GM23338 (cell line): ENCODE data around the gene RAPGEF5. TPM values are rescaled to one million over a fixed set of nuclear protein-coding genes. Genes with fewer than 3 reads are reported as not detected.

Experiments used
- ATAC-seq: fragments of 200-7000 bp; cut with Tn5 transposase; 3 replicates; pipeline ENCODE4 v1.9.1; 2020
- DNase-seq: peaks from one replicate; pipeline ENCODE4 v3.0.0-alpha.2; 2015; ENCODE audit warnings: low spot score
- H2AFZ ChIP-seq: fragments of 200-600 bp; sonication (generic); 2 replicates; pipeline ENCODE4 v1.8.0; 2016; ENCODE audit warnings: antibody characterized with exemption, mild to moderate bottlenecking, moderate library complexity
- H3F3A ChIP-seq: fragments of 200-600 bp; sonication (generic); replicated peaks from 2 replicates; pipeline ENCODE4 v1.8.0; 2017; ENCODE audit warnings: antibody characterized with exemption, mixed run types, low read depth
- H3K27ac ChIP-seq: fragments of 200-600 bp; sonication (generic); 2 replicates; pipeline ENCODE4 v1.6.1; 2016; ENCODE audit warnings: low read depth
- H3K27me3 ChIP-seq: fragments of 200-600 bp; sonication (generic); 2 replicates; pipeline ENCODE4 v1.8.0; 2016; ENCODE audit warnings: mild to moderate bottlenecking, mixed run types, moderate library complexity; ENCODE audit not compliant: insufficient read depth
- H3K36me3 ChIP-seq: fragments of 200-600 bp; sonication (generic); 2 replicates; pipeline ENCODE4 v1.8.0; 2016; ENCODE audit warnings: mild to moderate bottlenecking; ENCODE audit not compliant: insufficient read depth
- H3K4me1 ChIP-seq: fragments of 200-600 bp; sonication (generic); 2 replicates; pipeline ENCODE4 v1.8.0; 2016; ENCODE audit warnings: mild to moderate bottlenecking, moderate library complexity; ENCODE audit not compliant: insufficient read depth
- H3K4me2 ChIP-seq: fragments of 200-600 bp; sonication (generic); 2 replicates; pipeline ENCODE4 v1.7.1; 2017; ENCODE audit warnings: mixed run types
- H3K4me3 ChIP-seq: fragments of 200-600 bp; sonication (generic); 2 replicates; pipeline ENCODE4 v1.6.1; 2016; ENCODE audit warnings: mixed run types
- H3K79me2 ChIP-seq: fragments of 200-600 bp; sonication (generic); replicated peaks from 2 replicates; pipeline ENCODE4 v1.8.0; 2017; ENCODE audit warnings: mild to moderate bottlenecking; ENCODE audit not compliant: insufficient read depth
- H3K9me2 ChIP-seq: fragments of 200-600 bp; sonication (generic); 2 replicates; pipeline ENCODE4 v1.8.0; 2017; ENCODE audit not compliant: insufficient read depth
- H4K20me1 ChIP-seq: fragments of 200-600 bp; sonication (generic); replicated peaks from 2 replicates; pipeline ENCODE4 v1.8.0; 2017; ENCODE audit warnings: mild to moderate bottlenecking; ENCODE audit not compliant: insufficient read depth
- H3K27ac Mint-ChIP-seq: 2 replicates; pipeline ENCODE4 v1.8.0; 2020; ENCODE audit warnings: inconsistent platforms, mild to moderate bottlenecking, moderate library complexity, mixed read lengths
- H3K27me3 Mint-ChIP-seq: 3 replicates; pipeline ENCODE4 v1.8.0; 2022; ENCODE audit warnings: low read depth, mild to moderate bottlenecking, moderate library complexity, mixed read lengths, inconsistent platforms; ENCODE audit not compliant: insufficient read depth, poor library complexity
- H3K36me3 Mint-ChIP-seq: 3 replicates; pipeline ENCODE4 v1.8.0; 2021; ENCODE audit warnings: low read depth, mild to moderate bottlenecking, inconsistent platforms, moderate library complexity, mixed read lengths
- H3K4me1 Mint-ChIP-seq: 3 replicates; pipeline ENCODE4 v1.8.0; 2020; ENCODE audit warnings: mild to moderate bottlenecking, inconsistent platforms, mixed read lengths
- H3K4me3 Mint-ChIP-seq: 3 replicates; pipeline ENCODE4 v1.8.0; 2021; ENCODE audit warnings: moderate library complexity, mild to moderate bottlenecking, inconsistent platforms, mixed read lengths
- H3K9me3 Mint-ChIP-seq: 3 replicates; pipeline ENCODE4 v1.8.0; 2020; ENCODE audit warnings: moderate library complexity, mild to moderate bottlenecking, inconsistent platforms, mixed read lengths
- CREB1 ChIP-seq: fragments of 250-450 bp; sonication (Bioruptor Pico); IDR thresholded peaks from 2 replicates; pipeline ENCODE4 v1.5.0; 2020; ENCODE audit warnings: low read depth, mild to moderate bottlenecking, moderate library complexity
- EZH2 ChIP-seq: fragments of 200-600 bp; sonication (generic); IDR thresholded peaks from one replicate; pipeline ENCODE4 v1.8.0; 2017; ENCODE audit warnings: antibody characterized with exemption, mild to moderate bottlenecking, low read depth; ENCODE audit not compliant: unreplicated experiment
- EZH2phosphoT487 ChIP-seq: fragments of 200-600 bp; sonication (generic); IDR thresholded peaks from one replicate; pipeline ENCODE4 v1.8.1; 2018; ENCODE audit warnings: antibody characterized with exemption; ENCODE audit not compliant: unreplicated experiment
- JUNB ChIP-seq: IDR thresholded peaks from one replicate; pipeline ENCODE4 v1.6.1; 2016; ENCODE audit warnings: antibody characterized with exemption; ENCODE audit not compliant: unreplicated experiment
- NANOG ChIP-seq: IDR thresholded peaks from 2 replicates; pipeline ENCODE4 v1.6.1; 2016; ENCODE audit warnings: antibody characterized with exemption, borderline replicate concordance
- POLR2AphosphoS5 ChIP-seq: IDR thresholded peaks from 2 replicates; pipeline ENCODE4 v1.6.1; 2016; ENCODE audit warnings: antibody characterized with exemption, low read depth
- STAT1 ChIP-seq: IDR thresholded peaks from one replicate; pipeline ENCODE4 v1.6.1; 2016; ENCODE audit warnings: antibody characterized with exemption; ENCODE audit not compliant: unreplicated experiment
- ZNF114 ChIP-seq: fragments of 250-450 bp; sonication (Bioruptor Pico); IDR thresholded peaks from 2 replicates; pipeline ENCODE4 v1.5.0; 2020; ENCODE audit warnings: mild to moderate bottlenecking, moderate library complexity
- ZNF331 ChIP-seq: fragments of 250-450 bp; sonication (Bioruptor Pico); IDR thresholded peaks from 2 replicates; pipeline ENCODE4 v1.5.0; 2020; ENCODE audit warnings: low read depth, mild to moderate bottlenecking, moderate library complexity
- polyA plus RNA-seq: library from polyadenylated mRNA; unstranded; fragments of >200 nt; fragmentation: Nextera tagmentation; extraction: Ambion mirVana; gene quantifications from 2 replicates; pipeline ENCODE4 v1.2.1, GENCODE V29; 2016
- total RNA-seq: library from RNA; depleted of rRNA; stranded (reverse); fragments of >200 nt; shearing (Covaris generic); gene quantifications from 2 replicates; pipeline ENCODE4 v1.2.3, GENCODE V29; 2014
- TF ChIP-seq, protein P1 (sequence below): fragments of 250-450 bp; sonication (Bioruptor Pico); IDR thresholded peaks from 2 replicates; pipeline ENCODE4 v1.5.0; 2020; ENCODE audit warnings: mild to moderate bottlenecking, moderate library complexity
- TF ChIP-seq, protein P2 (sequence below): IDR thresholded peaks from one replicate; pipeline ENCODE4 v1.6.1; 2018; ENCODE audit warnings: antibody characterized with exemption; ENCODE audit not compliant: unreplicated experiment
- TF ChIP-seq, protein P3 (sequence below), 2 experiments: fragments of 200-600 bp in 1 of 2; sonication (generic) in 1 of 2; conservative IDR thresholded peaks; 2 replicates each; pipeline versions ENCODE4 v1.5.1 to v1.6.1; 2016 to 2017; ENCODE audit warnings: antibody characterized with exemption in 2 of 2, low read depth in 2 of 2, mild to moderate bottlenecking in 2 of 2, moderate library complexity in 1 of 2
- TF ChIP-seq, protein P4 (sequence below): IDR thresholded peaks from 2 replicates; pipeline ENCODE4 v1.6.1; 2016; ENCODE audit warnings: antibody characterized with exemption

Gene RAPGEF5
- total and polyA plus RNA-seq, 2 experiments from 2014 or later, result 6.3 to 13.1 TPM

DNA sequence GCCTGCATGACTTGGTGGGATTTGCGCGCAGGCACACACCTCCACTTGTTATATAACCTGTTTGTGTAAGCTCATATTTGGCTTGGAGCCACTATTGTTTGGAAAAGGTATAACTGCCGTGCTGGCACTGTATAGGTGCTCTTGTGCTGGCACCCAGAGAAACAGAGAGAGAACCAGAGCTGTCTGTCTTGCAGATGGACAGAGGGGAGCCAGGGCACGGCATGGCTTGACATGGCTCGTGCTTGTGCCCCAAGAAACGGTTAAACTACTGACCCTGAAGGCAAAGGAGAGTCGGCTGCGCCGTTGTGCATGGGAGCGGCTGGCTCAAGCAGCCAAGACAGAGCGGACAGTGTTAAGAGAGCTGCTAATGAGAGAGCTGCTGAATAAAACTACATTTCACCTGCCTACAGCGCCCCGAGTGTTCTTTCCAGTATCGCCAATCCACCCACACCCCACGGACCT is 23.2 kb downstream of the RAPGEF5 start:
- H3F3A ChIP-seq, result 0 out of 2 replicates have a peak, but pooled peaks cover 6% of the 10 kb centered on the region
- no peaks in the 10 kb centered on the region for H3K9me2 ChIP-seq
- no peak overlapping the region for H2AFZ ChIP-seq
- H3K4me1 Mint-ChIP-seq, result peaks cover 87% of the 10 kb centered on the region
- H3K4me3 ChIP-seq, result no peak overlapping the region
- peak; percentile 25 for ATAC-seq
- H3K36me3 Mint-ChIP-seq, result peaks cover 5% of the 10 kb centered on the region; the same call in 2 of the 3 replicates
- no peaks in the 10 kb centered on the region for H4K20me1 ChIP-seq
- H3K4me3 Mint-ChIP-seq, result no peak overlapping the region
- H3K27me3 ChIP-seq, result no peaks in the 10 kb centered on the region
- peaks cover 66% of the 10 kb centered on the region for H3K79me2 ChIP-seq
- peak overlapping the region; percentile 93 for H3K27ac Mint-ChIP-seq
- no peaks in the 10 kb centered on the region for H3K36me3 ChIP-seq
- TF ChIP-seq JUNB, result no peak
- no peak for TF ChIP-seq STAT1
- TF ChIP-seq, protein P1, sequence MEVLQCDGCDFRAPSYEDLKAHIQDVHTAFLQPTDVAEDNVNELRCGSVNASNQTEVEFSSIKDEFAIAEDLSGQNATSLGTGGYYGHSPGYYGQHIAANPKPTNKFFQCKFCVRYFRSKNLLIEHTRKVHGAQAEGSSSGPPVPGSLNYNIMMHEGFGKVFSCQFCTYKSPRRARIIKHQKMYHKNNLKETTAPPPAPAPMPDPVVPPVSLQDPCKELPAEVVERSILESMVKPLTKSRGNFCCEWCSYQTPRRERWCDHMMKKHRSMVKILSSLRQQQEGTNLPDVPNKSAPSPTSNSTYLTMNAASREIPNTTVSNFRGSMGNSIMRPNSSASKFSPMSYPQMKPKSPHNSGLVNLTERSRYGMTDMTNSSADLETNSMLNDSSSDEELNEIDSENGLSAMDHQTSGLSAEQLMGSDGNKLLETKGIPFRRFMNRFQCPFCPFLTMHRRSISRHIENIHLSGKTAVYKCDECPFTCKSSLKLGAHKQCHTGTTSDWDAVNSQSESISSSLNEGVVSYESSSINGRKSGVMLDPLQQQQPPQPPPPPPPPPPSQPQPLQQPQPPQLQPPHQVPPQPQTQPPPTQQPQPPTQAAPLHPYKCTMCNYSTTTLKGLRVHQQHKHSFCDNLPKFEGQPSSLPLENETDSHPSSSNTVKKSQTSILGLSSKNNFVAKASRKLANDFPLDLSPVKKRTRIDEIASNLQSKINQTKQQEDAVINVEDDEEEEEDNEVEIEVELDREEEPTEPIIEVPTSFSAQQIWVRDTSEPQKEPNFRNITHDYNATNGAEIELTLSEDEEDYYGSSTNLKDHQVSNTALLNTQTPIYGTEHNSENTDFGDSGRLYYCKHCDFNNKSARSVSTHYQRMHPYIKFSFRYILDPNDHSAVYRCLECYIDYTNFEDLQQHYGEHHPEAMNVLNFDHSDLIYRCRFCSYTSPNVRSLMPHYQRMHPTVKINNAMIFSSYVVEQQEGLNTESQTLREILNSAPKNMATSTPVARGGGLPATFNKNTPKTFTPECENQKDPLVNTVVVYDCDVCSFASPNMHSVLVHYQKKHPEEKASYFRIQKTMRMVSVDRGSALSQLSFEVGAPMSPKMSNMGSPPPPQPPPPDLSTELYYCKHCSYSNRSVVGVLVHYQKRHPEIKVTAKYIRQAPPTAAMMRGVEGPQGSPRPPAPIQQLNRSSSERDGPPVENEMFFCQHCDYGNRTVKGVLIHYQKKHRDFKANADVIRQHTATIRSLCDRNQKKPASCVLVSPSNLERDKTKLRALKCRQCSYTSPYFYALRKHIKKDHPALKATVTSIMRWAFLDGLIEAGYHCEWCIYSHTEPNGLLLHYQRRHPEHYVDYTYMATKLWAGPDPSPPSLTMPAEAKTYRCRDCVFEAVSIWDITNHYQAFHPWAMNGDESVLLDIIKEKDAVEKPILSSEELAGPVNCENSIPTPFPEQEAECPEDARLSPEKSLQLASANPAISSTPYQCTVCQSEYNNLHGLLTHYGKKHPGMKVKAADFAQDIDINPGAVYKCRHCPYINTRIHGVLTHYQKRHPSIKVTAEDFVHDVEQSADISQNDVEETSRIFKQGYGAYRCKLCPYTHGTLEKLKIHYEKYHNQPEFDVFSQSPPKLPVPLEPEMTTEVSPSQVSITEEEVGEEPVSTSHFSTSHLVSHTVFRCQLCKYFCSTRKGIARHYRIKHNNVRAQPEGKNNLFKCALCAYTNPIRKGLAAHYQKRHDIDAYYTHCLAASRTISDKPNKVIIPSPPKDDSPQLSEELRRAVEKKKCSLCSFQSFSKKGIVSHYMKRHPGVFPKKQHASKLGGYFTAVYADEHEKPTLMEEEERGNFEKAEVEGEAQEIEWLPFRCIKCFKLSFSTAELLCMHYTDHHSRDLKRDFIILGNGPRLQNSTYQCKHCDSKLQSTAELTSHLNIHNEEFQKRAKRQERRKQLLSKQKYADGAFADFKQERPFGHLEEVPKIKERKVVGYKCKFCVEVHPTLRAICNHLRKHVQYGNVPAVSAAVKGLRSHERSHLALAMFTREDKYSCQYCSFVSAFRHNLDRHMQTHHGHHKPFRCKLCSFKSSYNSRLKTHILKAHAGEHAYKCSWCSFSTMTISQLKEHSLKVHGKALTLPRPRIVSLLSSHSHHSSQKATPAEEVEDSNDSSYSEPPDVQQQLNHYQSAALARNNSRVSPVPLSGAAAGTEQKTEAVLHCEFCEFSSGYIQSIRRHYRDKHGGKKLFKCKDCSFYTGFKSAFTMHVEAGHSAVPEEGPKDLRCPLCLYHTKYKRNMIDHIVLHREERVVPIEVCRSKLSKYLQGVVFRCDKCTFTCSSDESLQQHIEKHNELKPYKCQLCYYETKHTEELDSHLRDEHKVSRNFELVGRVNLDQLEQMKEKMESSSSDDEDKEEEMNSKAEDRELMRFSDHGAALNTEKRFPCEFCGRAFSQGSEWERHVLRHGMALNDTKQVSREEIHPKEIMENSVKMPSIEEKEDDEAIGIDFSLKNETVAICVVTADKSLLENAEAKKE (CRISPR knock-in tag), result no peak
- TF ChIP-seq, protein P2, sequence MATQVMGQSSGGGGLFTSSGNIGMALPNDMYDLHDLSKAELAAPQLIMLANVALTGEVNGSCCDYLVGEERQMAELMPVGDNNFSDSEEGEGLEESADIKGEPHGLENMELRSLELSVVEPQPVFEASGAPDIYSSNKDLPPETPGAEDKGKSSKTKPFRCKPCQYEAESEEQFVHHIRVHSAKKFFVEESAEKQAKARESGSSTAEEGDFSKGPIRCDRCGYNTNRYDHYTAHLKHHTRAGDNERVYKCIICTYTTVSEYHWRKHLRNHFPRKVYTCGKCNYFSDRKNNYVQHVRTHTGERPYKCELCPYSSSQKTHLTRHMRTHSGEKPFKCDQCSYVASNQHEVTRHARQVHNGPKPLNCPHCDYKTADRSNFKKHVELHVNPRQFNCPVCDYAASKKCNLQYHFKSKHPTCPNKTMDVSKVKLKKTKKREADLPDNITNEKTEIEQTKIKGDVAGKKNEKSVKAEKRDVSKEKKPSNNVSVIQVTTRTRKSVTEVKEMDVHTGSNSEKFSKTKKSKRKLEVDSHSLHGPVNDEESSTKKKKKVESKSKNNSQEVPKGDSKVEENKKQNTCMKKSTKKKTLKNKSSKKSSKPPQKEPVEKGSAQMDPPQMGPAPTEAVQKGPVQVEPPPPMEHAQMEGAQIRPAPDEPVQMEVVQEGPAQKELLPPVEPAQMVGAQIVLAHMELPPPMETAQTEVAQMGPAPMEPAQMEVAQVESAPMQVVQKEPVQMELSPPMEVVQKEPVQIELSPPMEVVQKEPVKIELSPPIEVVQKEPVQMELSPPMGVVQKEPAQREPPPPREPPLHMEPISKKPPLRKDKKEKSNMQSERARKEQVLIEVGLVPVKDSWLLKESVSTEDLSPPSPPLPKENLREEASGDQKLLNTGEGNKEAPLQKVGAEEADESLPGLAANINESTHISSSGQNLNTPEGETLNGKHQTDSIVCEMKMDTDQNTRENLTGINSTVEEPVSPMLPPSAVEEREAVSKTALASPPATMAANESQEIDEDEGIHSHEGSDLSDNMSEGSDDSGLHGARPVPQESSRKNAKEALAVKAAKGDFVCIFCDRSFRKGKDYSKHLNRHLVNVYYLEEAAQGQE, result no peak
- no peak for TF ChIP-seq EZH2
- TF ChIP-seq EZH2phosphoT487, result no peak
- TF ChIP-seq, protein P3, sequence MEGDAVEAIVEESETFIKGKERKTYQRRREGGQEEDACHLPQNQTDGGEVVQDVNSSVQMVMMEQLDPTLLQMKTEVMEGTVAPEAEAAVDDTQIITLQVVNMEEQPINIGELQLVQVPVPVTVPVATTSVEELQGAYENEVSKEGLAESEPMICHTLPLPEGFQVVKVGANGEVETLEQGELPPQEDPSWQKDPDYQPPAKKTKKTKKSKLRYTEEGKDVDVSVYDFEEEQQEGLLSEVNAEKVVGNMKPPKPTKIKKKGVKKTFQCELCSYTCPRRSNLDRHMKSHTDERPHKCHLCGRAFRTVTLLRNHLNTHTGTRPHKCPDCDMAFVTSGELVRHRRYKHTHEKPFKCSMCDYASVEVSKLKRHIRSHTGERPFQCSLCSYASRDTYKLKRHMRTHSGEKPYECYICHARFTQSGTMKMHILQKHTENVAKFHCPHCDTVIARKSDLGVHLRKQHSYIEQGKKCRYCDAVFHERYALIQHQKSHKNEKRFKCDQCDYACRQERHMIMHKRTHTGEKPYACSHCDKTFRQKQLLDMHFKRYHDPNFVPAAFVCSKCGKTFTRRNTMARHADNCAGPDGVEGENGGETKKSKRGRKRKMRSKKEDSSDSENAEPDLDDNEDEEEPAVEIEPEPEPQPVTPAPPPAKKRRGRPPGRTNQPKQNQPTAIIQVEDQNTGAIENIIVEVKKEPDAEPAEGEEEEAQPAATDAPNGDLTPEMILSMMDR (conservative IDR thresholded peaks at IDR 0.05; ENCODE audit: low read depth in 2 of 2), result no peak; a peak in 1 of 4 replicates
- TF ChIP-seq ZNF331 (CRISPR knock-in tag), result no peak
- no peak for TF ChIP-seq CREB1
- TF ChIP-seq POLR2AphosphoS5, result no peak
- TF ChIP-seq ZNF114 (CRISPR knock-in tag), result no peak
- TF ChIP-seq, protein P4, sequence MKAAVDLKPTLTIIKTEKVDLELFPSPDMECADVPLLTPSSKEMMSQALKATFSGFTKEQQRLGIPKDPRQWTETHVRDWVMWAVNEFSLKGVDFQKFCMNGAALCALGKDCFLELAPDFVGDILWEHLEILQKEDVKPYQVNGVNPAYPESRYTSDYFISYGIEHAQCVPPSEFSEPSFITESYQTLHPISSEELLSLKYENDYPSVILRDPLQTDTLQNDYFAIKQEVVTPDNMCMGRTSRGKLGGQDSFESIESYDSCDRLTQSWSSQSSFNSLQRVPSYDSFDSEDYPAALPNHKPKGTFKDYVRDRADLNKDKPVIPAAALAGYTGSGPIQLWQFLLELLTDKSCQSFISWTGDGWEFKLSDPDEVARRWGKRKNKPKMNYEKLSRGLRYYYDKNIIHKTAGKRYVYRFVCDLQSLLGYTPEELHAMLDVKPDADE, result no peak
- no peak for TF ChIP-seq NANOG
- H3K4me2 ChIP-seq, result peak overlapping the region; percentile 60
- peaks cover 80% of the 10 kb centered on the region for H3K4me1 ChIP-seq
- no peak for DNase-seq
- H3K27ac ChIP-seq, result peak overlapping the region; percentile 53
- H3K27me3 Mint-ChIP-seq, result peaks cover 8% of the 10 kb centered on the region
- H3K9me3 Mint-ChIP-seq, result no peaks in the 10 kb centered on the region
